UCSD-AML1 (cell line): ENCODE results near the gene OR56B1.

ENCODE experiments used
- DNase-seq: peaks from one replicate; lab custom pipeline; 2025; ENCODE audit not compliant: unreplicated experiment; lab: John Stamatoyannopoulos, UW

OR56B1 gene

GRCh38 chr11:5726351-5726750 lies 9.9 kb upstream of the OR56B1 start:
- DNase-seq = no peak

- DNase-seq = no peak
Measured at GRCh38 chr11:5727691-5728090, 8.6 kb upstream of the OR56B1 start.

GRCh38 chr11:5737091-5737490 lies 843 bp downstream of the OR56B1 start:
- DNase-seq = no peak

GRCh38 chr11:5737670-5738392 lies 1.6 kb downstream of the OR56B1 start:
- no peak for DNase-seq

- no peak for DNase-seq
Measured at GRCh38 chr11:5738431-5738830, 2.2 kb downstream of the OR56B1 start.

- no peak for DNase-seq
Measured at GRCh38 chr11:5746614-5747013, 10.4 kb downstream of the OR56B1 start.

GRCh38 chr11:5749836-5750235 lies 13.6 kb downstream of the OR56B1 start:
- no peak for DNase-seq

- no peak for DNase-seq
Measured at GRCh38 chr11:5753943-5754342, 17.7 kb downstream of the OR56B1 start, which contains the start of gene OR52N4. Gene OR52N4, plus strand, starts transcription at chr11:5754243. Its CDS starts 498 bp downstream, at chr11:5754741.

- DNase-seq = no peak
Measured at GRCh38 chr11:5767056-5767455, 30.8 kb downstream of the OR56B1 start.

- DNase-seq = no peak
Measured at GRCh38 chr11:5783255-5783654, 47.0 kb downstream of the OR56B1 start, which contains the start of gene OR52N5. Gene OR52N5, minus strand, starts transcription at chr11:5783355. Its CDS starts 4,721 bp downstream, at chr11:5778634.
